HCT116 (cell line): ENCODE measurements around the gene DNAJC4. TPM values are rescaled to one million over a fixed set of nuclear protein-coding genes. Genes with fewer than 3 reads are reported as not detected.
A peak's percentile ranks its signal among the peaks of the same experiment; 100 is the strongest.

Experiments
- ATAC-seq: fragments of 200-7000 bp; cut with Tn5 transposase; 2 replicates; pipeline ENCODE4 v1.9.1; 2020; ENCODE audit warnings: mild to moderate bottlenecking, moderate library complexity
- BruUV-seq: library from RNA; stranded (reverse); fragments of 400-500 nt; replicated peaks from 2 replicates; lab custom pipeline; 2021; lab: Mats Ljungman, UMichigan
- CTCF ChIA-PET: fragments of 300-600 bp; sonication (Branson Sonifier 250); formaldehyde crosslinking; loops from one replicate; lab custom pipeline; 2021; ENCODE audit warnings: antibody characterized with exemption; lab: Charles Lee
- POLR2A ChIA-PET: fragments of 300-600, 350-600 bp; sonication (Branson Sonifier 250); formaldehyde crosslinking; loops from one replicate; lab custom pipeline; 2021; ENCODE audit warnings: antibody characterized with exemption; lab: Charles Lee
- RAD21 ChIA-PET, 2 experiments: fragments of 300-600 bp; sonication (Branson Sonifier 250); formaldehyde crosslinking; loops; one replicate each; lab custom pipeline; 2023; ENCODE audit warnings: low total read pairs in 2 of 2; ENCODE audit not compliant: uncharacterized antibody in 2 of 2, unreplicated experiment in 2 of 2, low non-redundant PET in 1 of 2; lab: Charles Lee
- DNase-seq: peaks from one replicate; pipeline ENCODE4 v3.0.0-alpha.2; 2010; ENCODE audit warnings: low read depth, low spot score
- H2AFZ ChIP-seq: fragments of 200-600 bp; shearing (Covaris generic), sonication (generic); 2 replicates; pipeline ENCODE4 v1.6.1; 2017; ENCODE audit warnings: low read depth, mixed run types, mixed read lengths, antibody characterized with exemption, low read length; ENCODE audit not compliant: poor library complexity, severe bottlenecking
- H3K27ac ChIP-seq: 2 replicates; pipeline ENCODE4 v1.5.1; 2012; ENCODE audit warnings: low read depth, low read length
- H3K27me3 ChIP-seq: fragments of 200-600 bp; sonication (generic); 2 replicates; pipeline ENCODE4 v1.6.1; 2016; ENCODE audit warnings: mixed run types, low read length, mixed read lengths; ENCODE audit not compliant: insufficient read depth
- H3K36me3 ChIP-seq, 2 experiments: fragments of 200-500 bp in 1 of 2; fragments of 200-600 bp in 1 of 2; sonication (Bioruptor generic) in 1 of 2; sonication (generic) in 1 of 2; 2 replicates each; pipeline versions ENCODE4 v1.5.1 to v1.6.1; 2014 to 2016; ENCODE audit warnings: low read length in 2 of 2, inconsistent platforms in 1 of 2, mixed read lengths in 1 of 2, mixed run types in 1 of 2; ENCODE audit not compliant: insufficient read depth in 2 of 2, control insufficient read depth in 1 of 2
- H3K4me1 ChIP-seq, 2 experiments: fragments of 200-600 bp in 1 of 2; sonication (generic) in 1 of 2; 2 replicates each; pipeline versions ENCODE4 v1.5.1 to v1.6.1; 2012 to 2017; ENCODE audit warnings: low read length in 2 of 2, inconsistent platforms in 1 of 2, mild to moderate bottlenecking in 1 of 2, mixed read lengths in 1 of 2, mixed run types in 1 of 2, moderate library complexity in 1 of 2; ENCODE audit not compliant: insufficient read depth in 2 of 2, control insufficient read depth in 1 of 2
- H3K4me2 ChIP-seq: fragments of 200-600 bp; sonication (generic); 2 replicates; pipeline ENCODE4 v1.6.1; 2017; ENCODE audit warnings: mixed run types, low read length, mixed read lengths
- H3K4me3 ChIP-seq, 2 experiments: fragments of 200-600 bp in 1 of 2; sonication (generic) in 1 of 2; replicated peaks in 1 of 2; 2 replicates each; pipeline ENCODE4 v1.5.1; 2011 to 2016; ENCODE audit warnings: low read length in 2 of 2, control low read depth in 1 of 2, low read depth in 1 of 2, mild to moderate bottlenecking in 1 of 2, mixed read lengths in 1 of 2, mixed run types in 1 of 2
- H3K79me2 ChIP-seq: fragments of 200-600 bp; sonication (generic); 2 replicates; pipeline ENCODE4 v1.6.1; 2017; ENCODE audit warnings: mild to moderate bottlenecking, mixed run types, low read length, moderate library complexity, mixed read lengths; ENCODE audit not compliant: insufficient read depth
- H3K9ac ChIP-seq: fragments of 200-600 bp; sonication (generic); 2 replicates; pipeline ENCODE4 v1.6.1; 2016; ENCODE audit warnings: low read length, mixed read lengths
- H3K9me2 ChIP-seq: fragments of 200-600 bp; sonication (generic), shearing (Covaris generic); 2 replicates; pipeline ENCODE4 v1.6.1; 2017; ENCODE audit warnings: mixed run types, mild to moderate bottlenecking, moderate library complexity; ENCODE audit not compliant: insufficient read depth
- H3K9me3 ChIP-seq, 2 experiments: fragments of 200-500 bp in 1 of 2; fragments of 200-600 bp in 1 of 2; sonication (Bioruptor generic) in 1 of 2; sonication (generic) in 1 of 2; 2 replicates each; pipeline ENCODE4 v1.6.1; 2014 to 2017; ENCODE audit warnings: low read length in 2 of 2, mixed read lengths in 2 of 2, inconsistent platforms in 1 of 2, low read depth in 1 of 2, mild to moderate bottlenecking in 1 of 2, mixed run types in 1 of 2, moderate library complexity in 1 of 2; ENCODE audit not compliant: control insufficient read depth in 1 of 2, insufficient read depth in 1 of 2
- H4K20me1 ChIP-seq: fragments of 200-600 bp; sonication (generic), shearing (Covaris generic); 2 replicates; pipeline ENCODE4 v1.6.1; 2017; ENCODE audit warnings: mixed run types, mild to moderate bottlenecking, moderate library complexity; ENCODE audit not compliant: insufficient read depth
- CBX3 ChIP-seq: IDR thresholded peaks from 2 replicates; pipeline ENCODE4 v1.6.1; 2012; ENCODE audit warnings: low read depth
- CEBPB ChIP-seq: IDR thresholded peaks from 2 replicates; pipeline ENCODE4 v1.6.1; 2012; ENCODE audit warnings: low read depth
- ELF1 ChIP-seq: IDR thresholded peaks from 2 replicates; pipeline ENCODE4 v1.6.1; 2012; ENCODE audit warnings: low read depth, borderline replicate concordance
- EZH2phosphoT487 ChIP-seq: fragments of 200-600 bp; IDR thresholded peaks from 2 replicates; pipeline ENCODE4 v1.6.1; 2018; ENCODE audit warnings: antibody characterized with exemption, borderline replicate concordance
- JUND ChIP-seq: IDR thresholded peaks from 2 replicates; pipeline ENCODE4 v1.6.1; 2012
- POLR2A ChIP-seq: IDR thresholded peaks from 2 replicates; pipeline ENCODE4 v1.7.0; 2011; ENCODE audit warnings: borderline replicate concordance; ENCODE audit not compliant: insufficient read depth, insufficient read length; ENCODE audit errors: extremely low read depth
- POLR2AphosphoS5 ChIP-seq: IDR thresholded peaks from 2 replicates; pipeline ENCODE4 v1.6.1; 2011; ENCODE audit warnings: mild to moderate bottlenecking, low read depth, low read length, moderate library complexity
- SIN3A ChIP-seq: IDR thresholded peaks from 2 replicates; pipeline ENCODE4 v1.6.1; 2012; ENCODE audit warnings: low read depth
- TCF7L2 ChIP-seq: IDR thresholded peaks from 2 replicates; pipeline ENCODE4 v1.7.0; 2011; ENCODE audit warnings: borderline replicate concordance, inconsistent platforms; ENCODE audit not compliant: insufficient read depth, insufficient read length; ENCODE audit errors: extremely low read depth
- ZBTB33 ChIP-seq: IDR thresholded peaks from 2 replicates; pipeline ENCODE4 v1.6.1; 2011; ENCODE audit warnings: mild to moderate bottlenecking, low read length, moderate library complexity; ENCODE audit not compliant: insufficient replicate concordance; ENCODE audit errors: extremely low read depth
- ZNF274 ChIP-seq: fragments of 200-500 bp; sonication (Bioruptor generic); IDR thresholded peaks from 2 replicates; pipeline ENCODE4 v1.6.1; 2014; ENCODE audit warnings: mild to moderate bottlenecking, low read depth, low read length, inconsistent platforms
- intact Hi-C: fragments of 100-400 bp; cut with micrococcal nuclease; formaldehyde crosslinking; loops from 2 replicates; pipeline ENCODE4 v1.10.0; 2022
- total RNA-seq: library from RNA; stranded (reverse); gene quantifications from one replicate; pipeline ENCODE4 v1.2.1, GENCODE V29; 2021; ENCODE audit not compliant: unreplicated experiment
- TF ChIP-seq, protein P1 (sequence below): IDR thresholded peaks from 2 replicates; pipeline ENCODE4 v1.6.1; 2012; ENCODE audit warnings: low read depth

The DNAJC4 gene
- total RNA-seq, 1 experiment from 2014 or later = 25.8 TPM

- Histone ChIP-seq H2AFZ (no peak overlapping the region), H3K9me2 (no peaks in the 10 kb centered on the region), H3K4me1 (peaks cover 28 to 69% of the 10 kb centered on the region in 2 experiments), H3K9ac (peak overlapping the region; percentile 88; the same call in 1 of the 2 replicates), H3K27ac (peak overlapping the region; percentile 61), H3K4me2 (peak overlapping the region; percentile 99), H3K36me3 (no peaks in the 10 kb centered on the region), H3K79me2 (peaks cover 19% of the 10 kb centered on the region; the same call in 1 of the 2 replicates), H3K9me3 (no peaks in the 10 kb centered on the region), H3K4me3 (no peak overlapping the region), H4K20me1 (no peaks in the 10 kb centered on the region), H3K27me3 (no peaks in the 10 kb centered on the region)
- DNase-seq (no peak), ATAC-seq (no peak)
- CTCF ChIA-PET = no interaction called here
- POLR2A ChIA-PET = no interaction called here
- intact Hi-C loops = no loop called here
- no peak for TF ChIP-seq SIN3A
- TF ChIP-seq ZBTB33 = no peak
- TF ChIP-seq TCF7L2 = no peak
- no peak for TF ChIP-seq ELF1
- RAD21 ChIA-PET = no interaction called here
- no TSS peak for BruUV-seq
Observed at GRCh38 chr11:64229090-64229743, 1.1 kb upstream of the DNAJC4 start.

GRCh38 chr11:64229744-64230170 lies 591 bp upstream of the DNAJC4 start:
- intact Hi-C loops = no loop called here
- Histone ChIP-seq H3K4me2 (peak overlapping the region; percentile 99), H3K4me1 (peaks cover 28 to 69% of the 10 kb centered on the region in 2 experiments), H3K36me3 (no peaks in the 10 kb centered on the region), H3K27ac (peak overlapping the region; percentile 61), H3K4me3 (peak overlapping the region; percentile 71 to 89), H3K79me2 (peaks cover 16% of the 10 kb centered on the region; the same call in 1 of the 2 replicates), H3K27me3 (no peaks in the 10 kb centered on the region), H3K9me2 (no peaks in the 10 kb centered on the region), H3K9ac (peak overlapping the region; percentile 88), H3K9me3 (no peaks in the 10 kb centered on the region), H4K20me1 (no peaks in the 10 kb centered on the region), H2AFZ (no peak overlapping the region)
- ATAC-seq (no peak), DNase-seq (no peak)
- ChIA-PET CTCF (no interaction called here), RAD21 (no interaction called here), POLR2A (no interaction called here)
- no TSS peak for BruUV-seq
- TF ChIP-seq CEBPB (no peak), JUND (no peak), POLR2AphosphoS5 (no peak), POLR2A (no peak), EZH2phosphoT487 (no peak), ZNF274 (no peak), CBX3 (no peak), ZBTB33 (no peak)
- TF ChIP-seq, protein P1, sequence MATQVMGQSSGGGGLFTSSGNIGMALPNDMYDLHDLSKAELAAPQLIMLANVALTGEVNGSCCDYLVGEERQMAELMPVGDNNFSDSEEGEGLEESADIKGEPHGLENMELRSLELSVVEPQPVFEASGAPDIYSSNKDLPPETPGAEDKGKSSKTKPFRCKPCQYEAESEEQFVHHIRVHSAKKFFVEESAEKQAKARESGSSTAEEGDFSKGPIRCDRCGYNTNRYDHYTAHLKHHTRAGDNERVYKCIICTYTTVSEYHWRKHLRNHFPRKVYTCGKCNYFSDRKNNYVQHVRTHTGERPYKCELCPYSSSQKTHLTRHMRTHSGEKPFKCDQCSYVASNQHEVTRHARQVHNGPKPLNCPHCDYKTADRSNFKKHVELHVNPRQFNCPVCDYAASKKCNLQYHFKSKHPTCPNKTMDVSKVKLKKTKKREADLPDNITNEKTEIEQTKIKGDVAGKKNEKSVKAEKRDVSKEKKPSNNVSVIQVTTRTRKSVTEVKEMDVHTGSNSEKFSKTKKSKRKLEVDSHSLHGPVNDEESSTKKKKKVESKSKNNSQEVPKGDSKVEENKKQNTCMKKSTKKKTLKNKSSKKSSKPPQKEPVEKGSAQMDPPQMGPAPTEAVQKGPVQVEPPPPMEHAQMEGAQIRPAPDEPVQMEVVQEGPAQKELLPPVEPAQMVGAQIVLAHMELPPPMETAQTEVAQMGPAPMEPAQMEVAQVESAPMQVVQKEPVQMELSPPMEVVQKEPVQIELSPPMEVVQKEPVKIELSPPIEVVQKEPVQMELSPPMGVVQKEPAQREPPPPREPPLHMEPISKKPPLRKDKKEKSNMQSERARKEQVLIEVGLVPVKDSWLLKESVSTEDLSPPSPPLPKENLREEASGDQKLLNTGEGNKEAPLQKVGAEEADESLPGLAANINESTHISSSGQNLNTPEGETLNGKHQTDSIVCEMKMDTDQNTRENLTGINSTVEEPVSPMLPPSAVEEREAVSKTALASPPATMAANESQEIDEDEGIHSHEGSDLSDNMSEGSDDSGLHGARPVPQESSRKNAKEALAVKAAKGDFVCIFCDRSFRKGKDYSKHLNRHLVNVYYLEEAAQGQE = no peak
